ENCODE measurements around the gene SOX3.

Gene SOX3

GRCh38 chrX:140503714-140504351 lies 1.0 kb downstream of the SOX3 start:
- Mint-ChIP-seq H3K27ac (no peak overlapping the region), H3K36me3 (no peaks in the 10 kb centered on the region), H3K4me3 (no peak overlapping the region), H3K4me1 (ENCODE audit: low read depth) (peaks cover 9% of the 10 kb centered on the region), H3K9me3 (ENCODE audit: low read depth) (no peaks in the 10 kb centered on the region), H3K27me3 (peaks cover 27% of the 10 kb centered on the region)

GRCh38 chrX:140503238-140503601 lies 1.6 kb downstream of the SOX3 start:
- Mint-ChIP-seq H3K4me3 (peak overlapping the region; percentile 70), H3K9me3 (ENCODE audit: low read depth) (no peaks in the 10 kb centered on the region), H3K27ac (no peak overlapping the region), H3K27me3 (peaks cover 28% of the 10 kb centered on the region), H3K4me1 (ENCODE audit: low read depth) (peaks cover 9% of the 10 kb centered on the region), H3K36me3 (no peaks in the 10 kb centered on the region)

GRCh38 chrX:140502491-140503237 lies 2.2 kb downstream of the SOX3 start:
- H3K9me3 Mint-ChIP-seq (ENCODE audit: low read depth), result no peaks in the 10 kb centered on the region
- H3K4me3 Mint-ChIP-seq, result peak overlapping the region; percentile 70
- no peak overlapping the region for H3K27ac Mint-ChIP-seq
- H3K4me1 Mint-ChIP-seq (ENCODE audit: low read depth), result peaks cover 9% of the 10 kb centered on the region
- peaks cover 32% of the 10 kb centered on the region for H3K27me3 Mint-ChIP-seq
- H3K36me3 Mint-ChIP-seq, result no peaks in the 10 kb centered on the region

GRCh38 chrX:140501940-140502468 lies 2.9 kb downstream of the SOX3 start:
- Mint-ChIP-seq H3K27me3 (peaks cover 25% of the 10 kb centered on the region), H3K4me1 (ENCODE audit: low read depth) (peaks cover 9% of the 10 kb centered on the region), H3K27ac (no peak overlapping the region), H3K36me3 (no peaks in the 10 kb centered on the region), H3K9me3 (ENCODE audit: low read depth) (no peaks in the 10 kb centered on the region), H3K4me3 (no peak overlapping the region)

GRCh38 chrX:140501321-140501720 lies 3.5 kb downstream of the SOX3 start:
- peaks cover 25% of the 10 kb centered on the region for H3K27me3 Mint-ChIP-seq
- no peaks in the 10 kb centered on the region for H3K36me3 Mint-ChIP-seq
- H3K4me1 Mint-ChIP-seq (ENCODE audit: low read depth), result peaks cover 8% of the 10 kb centered on the region
- H3K27ac Mint-ChIP-seq, result no peak overlapping the region
- H3K4me3 Mint-ChIP-seq, result no peak overlapping the region
- H3K9me3 Mint-ChIP-seq (ENCODE audit: low read depth), result no peaks in the 10 kb centered on the region

GRCh38 chrX:140500441-140500840 lies 4.4 kb downstream of the SOX3 start:
- Mint-ChIP-seq H3K36me3 (no peaks in the 10 kb centered on the region), H3K4me3 (no peak overlapping the region), H3K4me1 (ENCODE audit: low read depth) (peaks cover 8% of the 10 kb centered on the region), H3K27ac (no peak overlapping the region), H3K27me3 (peaks cover 27% of the 10 kb centered on the region), H3K9me3 (ENCODE audit: low read depth) (no peaks in the 10 kb centered on the region)

GRCh38 chrX:140495739-140496138 lies 9.1 kb downstream of the SOX3 start:
- H3K27me3 Mint-ChIP-seq, result peaks cover 16% of the 10 kb centered on the region
- no peaks in the 10 kb centered on the region for H3K9me3 Mint-ChIP-seq (ENCODE audit: low read depth)
- H3K4me3 Mint-ChIP-seq, result no peak overlapping the region
- H3K27ac Mint-ChIP-seq, result no peak overlapping the region
- H3K4me1 Mint-ChIP-seq (ENCODE audit: low read depth), result no peaks in the 10 kb centered on the region
- no peaks in the 10 kb centered on the region for H3K36me3 Mint-ChIP-seq

- Mint-ChIP-seq H3K4me1 (ENCODE audit: low read depth) (no peaks in the 10 kb centered on the region), H3K27ac (no peak overlapping the region), H3K9me3 (ENCODE audit: low read depth) (no peaks in the 10 kb centered on the region), H3K36me3 (no peaks in the 10 kb centered on the region), H3K27me3 (peaks cover 5% of the 10 kb centered on the region), H3K4me3 (no peak overlapping the region)
These were observed 12.5 kb downstream of the SOX3 start for GRCh38 chrX:140492066-140492994.

GRCh38 chrX:140480765-140481164 lies 24.1 kb downstream of the SOX3 start:
- H3K9me3 Mint-ChIP-seq (ENCODE audit: low read depth), result no peaks in the 10 kb centered on the region
- H3K4me1 Mint-ChIP-seq (ENCODE audit: low read depth), result no peaks in the 10 kb centered on the region
- no peak overlapping the region for H3K4me3 Mint-ChIP-seq
- H3K36me3 Mint-ChIP-seq, result no peaks in the 10 kb centered on the region
- H3K27me3 Mint-ChIP-seq, result peaks cover 2% of the 10 kb centered on the region
- H3K27ac Mint-ChIP-seq, result no peak overlapping the region

GRCh38 chrX:140477987-140478386 lies 26.9 kb downstream of the SOX3 start:
- no peak overlapping the region for H3K4me3 Mint-ChIP-seq
- H3K9me3 Mint-ChIP-seq (ENCODE audit: low read depth), result peaks cover 3% of the 10 kb centered on the region
- H3K36me3 Mint-ChIP-seq, result no peaks in the 10 kb centered on the region
- no peaks in the 10 kb centered on the region for H3K4me1 Mint-ChIP-seq (ENCODE audit: low read depth)
- H3K27me3 Mint-ChIP-seq, result no peaks in the 10 kb centered on the region
- H3K27ac Mint-ChIP-seq, result no peak overlapping the region

GRCh38 chrX:140475025-140475424 lies 29.8 kb downstream of the SOX3 start:
- Mint-ChIP-seq H3K27ac (no peak overlapping the region), H3K36me3 (no peaks in the 10 kb centered on the region), H3K9me3 (ENCODE audit: low read depth) (peaks cover 3% of the 10 kb centered on the region), H3K4me3 (no peak overlapping the region), H3K4me1 (ENCODE audit: low read depth) (no peaks in the 10 kb centered on the region), H3K27me3 (no peaks in the 10 kb centered on the region)

GRCh38 chrX:140467211-140467610 lies 37.7 kb downstream of the SOX3 start:
- Mint-ChIP-seq H3K27ac (no peak overlapping the region), H3K4me3 (no peak overlapping the region), H3K36me3 (no peaks in the 10 kb centered on the region), H3K9me3 (ENCODE audit: low read depth) (no peaks in the 10 kb centered on the region), H3K4me1 (ENCODE audit: low read depth) (no peaks in the 10 kb centered on the region), H3K27me3 (no peaks in the 10 kb centered on the region)
